Adrenal gland (tissue), 12 donors: ENCODE results near the gene HDAC10. TPM values are rescaled to one million over a fixed set of nuclear protein-coding genes. Genes with fewer than 3 reads are reported as not detected.
A peak's percentile ranks its signal among the peaks of the same experiment; 100 is the strongest.

Experiments
- DNase-seq, 7 donors: peaks; one replicate each; pipeline ENCODE4 v3.0.0-alpha.2; 2019 to 2020
- H3K27ac ChIP-seq, 5 donors: fragments of 200-600 bp; sonication (generic) in 4 of 5; 1 replicate in 3 of 5; 2 replicates in 2 of 5; pipeline versions ENCODE4 v1.5.1 to v1.8.0; 2016 to 2020; ENCODE audit warnings: mild to moderate bottlenecking in 1 of 5
- H3K27me3 ChIP-seq: fragments of 200-600 bp; 2 replicates; pipeline ENCODE4 v1.8.0; 2021
- H3K36me3 ChIP-seq, 2 donors: fragments of 200-600 bp; replicated peaks in 1 of 2; 1 replicate in 1 of 2; 2 replicates in 1 of 2; pipeline versions ENCODE4 v1.5.1 to v1.8.0; 2018 to 2022
- H3K4me1 ChIP-seq, 2 donors: fragments of 200-600 bp; replicated peaks in 1 of 2; 1 replicate in 1 of 2; 2 replicates in 1 of 2; pipeline versions ENCODE4 v1.5.1 to v1.8.0; 2018 to 2021
- H3K4me3 ChIP-seq, 4 donors: fragments of 200-600 bp; sonication (generic) in 3 of 4; one replicate each; pipeline ENCODE4 v1.5.1; 2016 to 2018
- H3K9me3 ChIP-seq, 3 donors: fragments of 200-600 bp; sonication (generic) in 1 of 3; replicated peaks in 1 of 3; 1 replicate in 2 of 3; 2 replicates in 1 of 3; pipeline versions ENCODE4 v1.5.1 to v1.8.0; 2016 to 2021
- POLR2A ChIP-seq, 2 donors: fragments of 450-650 bp; IDR thresholded peaks; one replicate each; pipeline ENCODE4 v1.6.1; 2017; ENCODE audit warnings: antibody characterized with exemption in 2 of 2, mild to moderate bottlenecking in 2 of 2, moderate library complexity in 1 of 2
- WGBS, 4 donors: extraction: QIAGEN DNeasy Blood & Tissue Kit in 2 of 4; methylation state at CpG; one replicate each; pipeline versions ENCODE4 v1.1.5 to v1.1.7; 2013 to 2017; 5-methylcytosine and 5-hydroxymethylcytosine counted together
- intact Hi-C, 2 donors: fragments of 100-400 bp; cut with DNase I; formaldehyde crosslinking; loops; one replicate each; pipeline versions ENCODE4 v1.14.1 to v1.15.0; 2022 to 2023
- polyA plus RNA-seq, 3 donors: library from polyadenylated mRNA; stranded (reverse); fragments of 200-250 nt in 2 of 3; fragments of 350-450 nt in 1 of 3; fragmentation: Illumina TruSeq in 1 of 3; extraction: RNeasy Lipid Tissue Mini Kit (QIAGEN cat#74804) in 1 of 3; gene quantifications; one replicate each; pipeline ENCODE4 v1.2.3, GENCODE V29; 2013 to 2014
- total RNA-seq, 9 donors: library from RNA; depleted of rRNA in 4 of 9; stranded (reverse); fragments of >200 nt in 4 of 9; fragments of 120-200 nt in 1 of 9; fragmentation: NEBNext Ultra II Directional in 1 of 9; extraction: Animal tissue kit (Norgen Biotek cat#: 25700) in 1 of 9; gene quantifications; one replicate each; pipeline versions ENCODE4 v1.1.0 to v1.2.4, GENCODE V29; 2013 to 2023
- TF ChIP-seq, protein P1 (sequence below), 6 experiments: fragments of 450-650 bp in 4 of 6; fragments of 200-600 bp in 2 of 6; sonication (generic) in 1 of 6; IDR thresholded peaks; 1 replicate in 5 of 6; 2 replicates in 1 of 6; pipeline versions ENCODE4 v1.5.1 to v1.8.0; 2016 to 2021; ENCODE audit warnings: antibody characterized with exemption in 6 of 6, mild to moderate bottlenecking in 2 of 6, moderate library complexity in 1 of 6
- donor health status: healthy with polysubstance abuse.
- donor health status: Bipolar disorder and iron deficiency.
- donor health status: DM: yes; HTN: yes; CAD: no.
- donor health status: DM: no; HTN: no; CAD: no.
- donor health status: DM: no; HTN: no; CAD: no.
- donor health status: DM: yes; HTN: yes; CAD: no.

Gene HDAC10
- total and polyA plus RNA-seq, 12 donors, result 2.0 to 179 (median 41.5) TPM

DNA sequence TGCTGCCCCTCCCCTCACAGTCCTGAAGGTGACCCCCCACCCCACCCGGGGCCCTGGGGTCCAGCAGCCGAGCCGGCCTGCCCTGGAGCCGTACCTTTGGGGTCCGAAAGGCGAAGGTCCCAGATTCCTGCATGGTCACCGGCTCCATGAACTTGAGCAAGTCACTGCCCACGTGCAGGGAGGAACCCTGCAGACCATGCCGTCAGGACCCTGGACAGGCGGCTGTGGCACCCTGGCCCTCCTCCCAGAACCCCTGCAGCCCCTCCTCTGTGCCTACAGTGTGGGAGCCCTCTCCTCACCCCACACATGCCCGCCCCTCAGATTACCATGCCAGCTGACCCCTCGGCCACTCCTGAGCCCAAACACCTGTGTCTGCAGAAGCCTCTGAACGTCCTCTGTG, 33.4 kb upstream of the HDAC10 start:
- Histone ChIP-seq H3K27ac (no peak overlapping the region), H3K27me3 (no peaks in the 10 kb centered on the region), H3K4me1 (peaks cover 10 to 11% of the 10 kb centered on the region in 2 donors), H3K9me3 (no peaks in the 10 kb centered on the region), H3K4me3 (no peak overlapping the region), H3K36me3 (peaks cover 0 to 93% of the 10 kb centered on the region in 2 donors)
- 72 to 93% (median 89%) methylated on average over 3 to 13 of the region's 13 CpGs for WGBS, 4 donors
- no peak for TF ChIP-seq POLR2A (IDR thresholded peaks at IDR 0.05)
- TF ChIP-seq, protein P1, sequence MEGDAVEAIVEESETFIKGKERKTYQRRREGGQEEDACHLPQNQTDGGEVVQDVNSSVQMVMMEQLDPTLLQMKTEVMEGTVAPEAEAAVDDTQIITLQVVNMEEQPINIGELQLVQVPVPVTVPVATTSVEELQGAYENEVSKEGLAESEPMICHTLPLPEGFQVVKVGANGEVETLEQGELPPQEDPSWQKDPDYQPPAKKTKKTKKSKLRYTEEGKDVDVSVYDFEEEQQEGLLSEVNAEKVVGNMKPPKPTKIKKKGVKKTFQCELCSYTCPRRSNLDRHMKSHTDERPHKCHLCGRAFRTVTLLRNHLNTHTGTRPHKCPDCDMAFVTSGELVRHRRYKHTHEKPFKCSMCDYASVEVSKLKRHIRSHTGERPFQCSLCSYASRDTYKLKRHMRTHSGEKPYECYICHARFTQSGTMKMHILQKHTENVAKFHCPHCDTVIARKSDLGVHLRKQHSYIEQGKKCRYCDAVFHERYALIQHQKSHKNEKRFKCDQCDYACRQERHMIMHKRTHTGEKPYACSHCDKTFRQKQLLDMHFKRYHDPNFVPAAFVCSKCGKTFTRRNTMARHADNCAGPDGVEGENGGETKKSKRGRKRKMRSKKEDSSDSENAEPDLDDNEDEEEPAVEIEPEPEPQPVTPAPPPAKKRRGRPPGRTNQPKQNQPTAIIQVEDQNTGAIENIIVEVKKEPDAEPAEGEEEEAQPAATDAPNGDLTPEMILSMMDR (IDR thresholded peaks at IDR 0.05), result no peak
- intact Hi-C loops, result no loop called here
- DNase-seq, result no peak

DNA sequence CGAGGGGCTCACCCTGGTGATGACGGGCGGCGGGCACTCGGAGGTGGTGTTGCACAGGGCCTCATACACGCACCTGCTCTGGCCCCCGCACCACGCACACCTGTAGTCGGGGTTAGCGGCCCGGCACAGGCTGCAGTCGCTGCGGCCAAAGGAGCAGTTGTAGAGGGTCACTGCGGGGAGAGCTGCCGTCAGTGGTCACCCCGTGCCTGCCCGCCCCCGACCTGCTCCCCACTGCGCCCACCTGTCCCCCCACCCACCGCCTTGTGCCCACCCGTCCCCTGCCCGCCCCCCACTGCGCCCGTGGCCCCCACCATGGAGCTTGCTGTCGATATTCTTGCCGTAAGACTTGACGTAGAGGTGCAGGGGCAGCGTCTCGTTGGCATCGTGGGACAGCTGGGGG, 32.8 kb upstream of the HDAC10 start:
- H3K9me3 ChIP-seq, result no peaks in the 10 kb centered on the region
- 92 to 96% (median 95%) methylated on average over 6 to 30 of the region's 30 CpGs; no CpG with 5 or more reads in 1 of the 4 donors for WGBS, 4 donors
- H3K4me1 ChIP-seq, result peaks cover 10 to 11% of the 10 kb centered on the region in 2 donors
- no peak for DNase-seq
- peaks cover 0 to 93% of the 10 kb centered on the region in 2 donors for H3K36me3 ChIP-seq
- no peaks in the 10 kb centered on the region for H3K27me3 ChIP-seq
- no peak overlapping the region for H3K27ac ChIP-seq
- intact Hi-C loops, result no loop called here
- TF ChIP-seq, protein P1 (IDR thresholded peaks at IDR 0.05), result no peak
- TF ChIP-seq POLR2A (IDR thresholded peaks at IDR 0.05), result no peak
- H3K4me3 ChIP-seq, result no peak overlapping the region

DNA sequence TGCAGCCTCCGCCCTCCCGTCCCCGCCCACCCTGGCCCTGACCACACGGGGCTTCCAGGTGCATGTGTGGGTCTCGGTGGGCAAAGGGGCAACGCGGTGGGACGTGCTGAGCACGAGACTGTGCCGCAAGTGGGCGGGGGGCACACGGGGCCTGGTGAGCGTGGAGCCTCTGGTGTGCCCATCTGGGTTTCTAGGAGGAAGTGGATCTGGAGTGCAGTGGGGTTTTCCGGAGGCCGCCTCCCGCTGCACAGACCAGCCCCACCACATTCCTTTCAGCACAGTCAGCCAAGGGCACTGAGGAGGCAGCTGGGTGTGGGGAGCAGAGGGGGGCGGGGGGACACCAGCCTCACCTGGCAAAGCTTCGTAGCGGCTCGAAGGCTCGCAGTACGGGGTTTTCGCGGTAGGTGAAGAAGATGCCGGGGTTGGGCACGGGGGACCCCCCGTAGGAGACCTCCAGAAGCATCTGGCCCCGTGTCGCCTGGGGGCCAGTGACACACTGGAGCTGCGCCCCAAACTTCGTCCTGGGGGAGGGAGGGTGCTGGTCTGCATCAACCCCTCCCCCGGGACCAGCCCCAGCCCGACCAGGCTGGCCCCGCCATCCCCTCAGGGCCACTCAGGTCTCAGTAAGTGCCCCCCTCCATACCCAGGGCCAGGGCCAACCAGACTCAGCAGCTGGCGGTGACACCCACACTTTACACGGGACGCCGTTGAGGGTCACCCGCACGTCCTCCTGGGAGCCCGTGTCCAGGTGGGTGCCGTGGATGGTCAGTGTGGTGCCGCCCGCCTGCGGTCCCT, 31.5 kb upstream of the HDAC10 start:
- Histone ChIP-seq H3K27me3 (no peaks in the 10 kb centered on the region), H3K4me1 (peaks cover 10 to 11% of the 10 kb centered on the region in 2 donors), H3K36me3 (peaks cover 0 to 93% of the 10 kb centered on the region in 2 donors), H3K9me3 (no peaks in the 10 kb centered on the region), H3K4me3 (no peak overlapping the region), H3K27ac (peak overlapping the region in 4 of 5 donors; percentile 54 to 86 (median 67))
- intact Hi-C loops, result no loop called here
- DNase-seq, result peak in 6 of 7 donors; percentile 87 to 92 (median 90)
- WGBS, 4 donors, result 58 to 92% (median 60%) methylated on average over 7 to 45 of the region's 45 CpGs
- peak in 1 of 2 donors; percentile 13 for TF ChIP-seq POLR2A (IDR thresholded peaks at IDR 0.05)
- TF ChIP-seq, protein P1 (IDR thresholded peaks at IDR 0.05), result no peak

DNA sequence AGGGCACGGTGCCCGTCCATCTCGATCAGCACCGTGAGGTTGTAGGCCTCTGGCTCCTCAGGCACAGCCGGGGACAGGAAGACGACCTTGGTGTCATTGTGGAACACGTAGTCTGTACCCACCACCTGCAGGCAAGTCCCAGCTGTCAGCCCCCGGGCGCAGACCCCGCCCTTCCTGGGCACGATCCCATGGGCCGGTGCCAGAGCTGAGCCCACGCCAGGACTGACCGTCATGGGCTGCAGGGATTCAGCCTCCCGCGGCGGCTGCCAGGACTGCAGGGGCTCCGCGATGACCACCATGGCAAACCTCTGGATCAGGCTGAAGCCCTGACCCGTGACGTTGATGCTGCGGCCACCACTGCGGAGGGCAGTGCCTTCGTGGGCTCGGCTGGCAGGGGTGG, 30.9 kb upstream of the HDAC10 start:
- peak; percentile 75 to 92 (median 91) for DNase-seq
- Histone ChIP-seq H3K36me3 (peaks cover 0 to 93% of the 10 kb centered on the region in 2 donors), H3K27me3 (no peaks in the 10 kb centered on the region), H3K4me1 (peaks cover 10 to 11% of the 10 kb centered on the region in 2 donors), H3K9me3 (no peaks in the 10 kb centered on the region), H3K27ac (peak overlapping the region in 4 of 5 donors; percentile 54 to 86 (median 65)), H3K4me3 (no peak overlapping the region)
- 30 to 69% (median 54%) methylated on average over 4 to 25 of the region's 25 CpGs for WGBS, 4 donors
- intact Hi-C loops, result no loop called here
- TF ChIP-seq, protein P1 (IDR thresholded peaks at IDR 0.05), result peak in 4 of 6 experiments; percentile 39 to 59 (median 48)
- TF ChIP-seq POLR2A (IDR thresholded peaks at IDR 0.05), result no peak
